Endothelial cell of umbilical vein (primary cell): ENCODE measurements around the gene MARS1. TPM values are rescaled to one million over a fixed set of nuclear protein-coding genes. Genes with fewer than 3 reads are reported as not detected.

Source experiments
- BruUV-seq: library from RNA; stranded (reverse); fragments of 400-500 nt; replicated peaks from 2 replicates; lab custom pipeline; 2021; lab: Mats Ljungman, UMichigan
- CTCF ChIA-PET: fragments of 300-600, 350-600 bp; sonication (Branson Sonifier 250); formaldehyde crosslinking; loops from one replicate; lab custom pipeline; 2021; ENCODE audit warnings: antibody characterized with exemption, inconsistent platforms; lab: Charles Lee
- POLR2A ChIA-PET: fragments of 300-600, 350-600 bp; sonication (Branson Sonifier 250); formaldehyde crosslinking; loops from one replicate; lab custom pipeline; 2021; ENCODE audit warnings: antibody characterized with exemption, inconsistent platforms; lab: Charles Lee
- DNase-seq: peaks from one replicate; pipeline ENCODE4 v3.0.0-alpha.2; 2011; ENCODE audit warnings: low read depth, low spot score
- FAIRE-seq: peaks from 2 replicates; lab custom pipeline; 2011; peaks lifted over from hg19 to GRCh38; lab: Jason Lieb, UNC
- H2AFZ ChIP-seq: 2 replicates; pipeline ENCODE4 v1.6.0; 2012; ENCODE audit warnings: low read depth, low read length, control low read depth, inconsistent platforms
- H3K27ac ChIP-seq: 2 replicates; pipeline ENCODE4 v1.5.1; 2011; ENCODE audit warnings: low read depth, mild to moderate bottlenecking, control low read depth, low read length, moderate library complexity; ENCODE audit not compliant: insufficient read depth
- H3K27me3 ChIP-seq, 2 experiments: 2 replicates each; pipeline versions ENCODE4 v1.6.0 to v1.6.1; 2011; ENCODE audit warnings: low read length in 2 of 2, mixed read lengths in 1 of 2; ENCODE audit not compliant: control insufficient read depth in 2 of 2, insufficient read depth in 2 of 2
- H3K36me3 ChIP-seq, 2 experiments: 2 replicates in 1 of 2; 3 replicates in 1 of 2; pipeline ENCODE4 v1.5.1; 2011; ENCODE audit warnings: low read length in 2 of 2, mild to moderate bottlenecking in 1 of 2, moderate library complexity in 1 of 2; ENCODE audit not compliant: control insufficient read depth in 2 of 2, insufficient read depth in 2 of 2; ENCODE audit errors: extremely low read depth in 1 of 2
- H3K4me1 ChIP-seq: 3 replicates; pipeline ENCODE4 v1.5.1; 2011; ENCODE audit warnings: mild to moderate bottlenecking, low read length; ENCODE audit not compliant: control insufficient read depth, insufficient read depth; ENCODE audit errors: extremely low read depth
- H3K4me2 ChIP-seq: 2 replicates; pipeline ENCODE4 v1.6.1; 2011; ENCODE audit warnings: low read length, control low read depth, mixed read lengths; ENCODE audit not compliant: insufficient read depth
- H3K4me3 ChIP-seq, 3 experiments: fragments of 200-600 bp in 1 of 3; sonication (generic), shearing (Covaris generic) in 1 of 3; replicated peaks in 1 of 3; 2 replicates each; pipeline ENCODE4 v1.5.1; 2011 to 2016; ENCODE audit warnings: control low read depth in 3 of 3, low read length in 3 of 3, mild to moderate bottlenecking in 2 of 3, inconsistent platforms in 1 of 3, low read depth in 1 of 3, moderate library complexity in 1 of 3; ENCODE audit not compliant: insufficient read depth in 1 of 3
- H3K79me2 ChIP-seq: 2 replicates; pipeline ENCODE4 v1.6.0; 2012; ENCODE audit warnings: low read length, inconsistent platforms; ENCODE audit not compliant: control insufficient read depth, insufficient read depth
- H3K9ac ChIP-seq: replicated peaks from 2 replicates; pipeline ENCODE3; 2011; ENCODE audit warnings: low read length, control low read depth; ENCODE audit not compliant: insufficient read depth; ENCODE audit errors: extremely low read depth
- H3K9me1 ChIP-seq: replicated peaks from 3 replicates; pipeline ENCODE4 v1.6.0; 2011; ENCODE audit warnings: mild to moderate bottlenecking, low read length; ENCODE audit not compliant: control insufficient read depth, insufficient read depth; ENCODE audit errors: extremely low read depth
- H3K9me3 ChIP-seq: replicated peaks from 2 replicates; pipeline ENCODE4 v1.5.1; 2012; ENCODE audit warnings: low read length, inconsistent platforms; ENCODE audit not compliant: control insufficient read depth, insufficient read depth
- H4K20me1 ChIP-seq: replicated peaks from 2 replicates; pipeline ENCODE3; 2011; ENCODE audit warnings: mild to moderate bottlenecking, low read length; ENCODE audit not compliant: control insufficient read depth, insufficient read depth; ENCODE audit errors: extremely low read depth
- CTCF ChIP-seq, 2 donors: IDR thresholded peaks; 1 replicate in 1 of 2; 2 replicates in 1 of 2; pipeline ENCODE4 v1.5.1; 2011; ENCODE audit warnings: low read length in 2 of 2, mild to moderate bottlenecking in 2 of 2, moderate library complexity in 2 of 2, control low read depth in 1 of 2, inconsistent platforms in 1 of 2, low read depth in 1 of 2; ENCODE audit not compliant: insufficient read depth in 1 of 2; ENCODE audit errors: extremely low read depth in 1 of 2
- EZH2 ChIP-seq: IDR thresholded peaks from 2 replicates; pipeline ENCODE4 v1.6.1; 2012; ENCODE audit warnings: borderline replicate concordance, low read depth, mild to moderate bottlenecking, moderate library complexity, low read length, inconsistent platforms; ENCODE audit not compliant: severe bottlenecking
- FOS ChIP-seq: IDR thresholded peaks from 2 replicates; pipeline ENCODE4 v1.6.1; 2011; ENCODE audit warnings: mild to moderate bottlenecking, low read length, moderate library complexity, borderline replicate concordance; ENCODE audit not compliant: insufficient read depth
- GATA2 ChIP-seq: IDR thresholded peaks from 2 replicates; pipeline ENCODE4 v1.7.0; 2011; ENCODE audit warnings: low read depth, mild to moderate bottlenecking, moderate library complexity, mixed read lengths, low read length; ENCODE audit not compliant: insufficient read length, insufficient read depth
- JUN ChIP-seq: IDR thresholded peaks from 2 replicates; pipeline ENCODE4 v1.6.1; 2011; ENCODE audit warnings: borderline replicate concordance, low read depth; ENCODE audit not compliant: insufficient read length, insufficient read depth
- MAX ChIP-seq: IDR thresholded peaks from 2 replicates; pipeline ENCODE4 v1.6.1; 2011; ENCODE audit not compliant: insufficient read depth, insufficient read length
- MYC ChIP-seq: IDR thresholded peaks from one replicate; pipeline ENCODE4 v1.6.1; 2011; ENCODE audit warnings: mild to moderate bottlenecking, low read depth, low read length
- POLR2A ChIP-seq: IDR thresholded peaks from 2 replicates; pipeline ENCODE4 v1.6.1; 2012; ENCODE audit warnings: low read depth, mild to moderate bottlenecking, control low read depth, low read length
- POLR2AphosphoS5 ChIP-seq: IDR thresholded peaks from 2 replicates; pipeline ENCODE4 v1.6.1; 2012; ENCODE audit warnings: low read depth, mild to moderate bottlenecking, control low read depth, low read length, moderate library complexity; ENCODE audit not compliant: insufficient read depth
- dilution Hi-C: fragments of 300-500 bp; cut with MboI; formaldehyde crosslinking; loops from one replicate; pipeline ENCODE4 v1.15.0; 2019; ENCODE audit warnings: low sequenced_read_pairs; ENCODE audit not compliant: extremely low pct_ligation_motif_present
- intact Hi-C: fragments of 100-400 bp; cut with micrococcal nuclease; formaldehyde crosslinking; loops from one replicate; pipeline ENCODE4 v1.10.0; 2022
- polyA plus RNA-seq, 4 experiments: library from polyadenylated mRNA; depleted of rRNA in 3 of 4; stranded (reverse) in 3 of 4; unstranded in 1 of 4; fragments of >200 nt; gene quantifications; 2 replicates each; pipeline versions ENCODE4 v1.2.1 to v1.2.3, GENCODE V29; 2011 to 2012; ENCODE audit warnings: missing spikeins in 1 of 4
- total RNA-seq: library from RNA; stranded (reverse); gene quantifications from 2 replicates; pipeline ENCODE4 v1.2.3, GENCODE V29; 2021

The MARS1 gene
- total and polyA plus RNA-seq, 2 donors (not counting 3 experiments of a cell fraction or from before 2014, with no cell fraction given): 118 to 212 TPM

- DNase-seq (no peak), FAIRE-seq (no peak)
- Histone ChIP-seq H3K9me3 (no peaks in the 10 kb centered on the region), H3K4me1 (peaks cover 11% of the 10 kb centered on the region), H3K27ac (no peak overlapping the region), H3K9ac (no peak overlapping the region), H3K36me3 (no peaks in the 10 kb centered on the region), H3K9me1 (no peaks in the 10 kb centered on the region), H3K4me3 (no peak overlapping the region), H4K20me1 (no peaks in the 10 kb centered on the region), H3K27me3 (peaks cover 0 to 3% of the 10 kb centered on the region in 2 experiments), H2AFZ (peak overlapping the region; percentile 9), H3K4me2 (no peak overlapping the region), H3K79me2 (no peaks in the 10 kb centered on the region)
- ChIA-PET POLR2A (no interaction called here), CTCF (interaction anchor here (0.6 to 7.9 kb wide), 20 partner anchors 10 to 213 kb away, joined by 3 to 394 read pairs (median 4); no protein-coding TSS in a partner anchor)
- dilution Hi-C loops: no loop called here
- no TSS peak for BruUV-seq
- intact Hi-C loops: no loop called here
- TF ChIP-seq JUN (no peak), GATA2 (no peak), FOS (no peak), POLR2AphosphoS5 (no peak), MYC (no peak), CTCF (IDR thresholded peaks at IDR 0.05; ENCODE audit: extremely low read depth in 1 of 2, insufficient read depth in 1 of 2, low read depth in 1 of 2, low read length in 2 of 2) (no peak), POLR2A (no peak), EZH2 (no peak), MAX (no peak)
Measured at GRCh38 chr12:57455374-57456144, 32.3 kb upstream of the MARS1 start.
